Body of pancreas (tissue), 4 donors: ENCODE results near the gene MYO15B.

Experiments used
- POLR2A ChIP-seq, 3 donors: fragments of 450-650 bp; IDR thresholded peaks; one replicate each; pipeline ENCODE4 v1.6.1; 2016; ENCODE audit warnings: antibody characterized with exemption in 3 of 3, mild to moderate bottlenecking in 2 of 3
- TF ChIP-seq, protein P1 (sequence below), 7 experiments: fragments of 450-650 bp in 4 of 7; fragments of 200-600 bp in 3 of 7; sonication (generic) in 3 of 7; IDR thresholded peaks; one replicate each; pipeline ENCODE4 v1.5.1; 2016 to 2019; ENCODE audit warnings: antibody characterized with exemption in 7 of 7

- TF ChIP-seq, protein P1, sequence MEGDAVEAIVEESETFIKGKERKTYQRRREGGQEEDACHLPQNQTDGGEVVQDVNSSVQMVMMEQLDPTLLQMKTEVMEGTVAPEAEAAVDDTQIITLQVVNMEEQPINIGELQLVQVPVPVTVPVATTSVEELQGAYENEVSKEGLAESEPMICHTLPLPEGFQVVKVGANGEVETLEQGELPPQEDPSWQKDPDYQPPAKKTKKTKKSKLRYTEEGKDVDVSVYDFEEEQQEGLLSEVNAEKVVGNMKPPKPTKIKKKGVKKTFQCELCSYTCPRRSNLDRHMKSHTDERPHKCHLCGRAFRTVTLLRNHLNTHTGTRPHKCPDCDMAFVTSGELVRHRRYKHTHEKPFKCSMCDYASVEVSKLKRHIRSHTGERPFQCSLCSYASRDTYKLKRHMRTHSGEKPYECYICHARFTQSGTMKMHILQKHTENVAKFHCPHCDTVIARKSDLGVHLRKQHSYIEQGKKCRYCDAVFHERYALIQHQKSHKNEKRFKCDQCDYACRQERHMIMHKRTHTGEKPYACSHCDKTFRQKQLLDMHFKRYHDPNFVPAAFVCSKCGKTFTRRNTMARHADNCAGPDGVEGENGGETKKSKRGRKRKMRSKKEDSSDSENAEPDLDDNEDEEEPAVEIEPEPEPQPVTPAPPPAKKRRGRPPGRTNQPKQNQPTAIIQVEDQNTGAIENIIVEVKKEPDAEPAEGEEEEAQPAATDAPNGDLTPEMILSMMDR (IDR thresholded peaks at IDR 0.05), result no peak
- no peak for TF ChIP-seq POLR2A (IDR thresholded peaks at IDR 0.05)
Observed at GRCh38 chr17:75635610-75636202, 48.1 kb downstream of the MYO15B start.
